Central memory CD4-positive, alpha-beta T cell (primary cell): ENCODE data around the gene PET117.
"Not testable (repeated sequence)": the region's sequence is repeated elsewhere in the genome, so short reads cannot be mapped to it uniquely, and the experiment has no call there.

ENCODE experiments used
- DNase-seq: peaks from one replicate; pipeline ENCODE4 v3.0.0; 2022

The PET117 gene

DNA sequence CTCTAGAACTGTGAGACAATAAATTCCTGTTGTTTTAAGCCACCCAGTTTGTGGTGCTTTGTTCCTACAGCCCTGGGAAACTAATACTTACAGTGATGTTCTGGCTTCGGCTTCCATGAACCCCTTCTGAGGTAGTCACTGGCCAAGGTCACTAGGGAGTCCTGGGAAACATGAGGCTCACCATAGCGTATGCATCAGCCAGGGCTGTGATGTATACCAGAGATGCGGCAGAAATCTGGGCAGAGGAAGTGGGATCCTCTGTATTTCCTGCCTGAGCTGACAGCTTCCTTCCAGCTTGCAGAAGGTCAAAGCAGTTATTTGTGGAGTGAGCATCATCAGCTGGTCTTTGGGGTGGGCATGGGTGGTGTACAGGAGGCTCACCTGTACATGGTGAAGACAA lies 27.9 kb downstream of the PET117 start:
- DNase-seq, result no peak

DNA sequence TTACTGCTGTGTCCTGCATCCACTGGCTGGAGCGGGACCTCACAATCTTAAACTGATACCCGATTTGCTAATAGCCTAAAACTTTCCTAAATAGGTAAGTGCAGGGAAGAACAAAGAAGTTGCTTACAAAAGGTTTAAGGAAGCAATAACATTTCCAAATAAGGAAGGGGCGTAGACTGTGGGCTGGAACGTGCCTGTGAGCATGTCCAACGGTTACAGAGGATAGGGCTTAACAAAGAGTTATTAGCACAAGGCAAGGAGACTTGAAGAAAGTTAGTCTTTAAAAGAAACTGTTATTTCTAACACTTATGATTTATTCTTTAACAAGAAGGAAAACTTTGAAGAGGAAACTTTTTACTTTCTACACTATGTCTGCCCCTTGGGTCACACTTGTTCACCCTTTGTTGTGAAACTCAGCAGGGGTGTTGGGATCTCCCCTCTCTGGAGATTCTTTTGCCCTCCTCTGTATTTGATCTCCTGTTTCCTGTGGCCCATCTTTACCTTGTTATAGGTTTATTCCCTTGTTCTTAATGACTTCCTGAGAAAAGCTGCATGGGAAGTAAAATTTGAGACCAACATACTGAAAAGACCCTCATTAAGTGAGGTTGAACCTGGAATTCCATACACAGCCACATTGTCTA lies 28.7 kb downstream of the PET117 start:
- no peak for DNase-seq

DNA sequence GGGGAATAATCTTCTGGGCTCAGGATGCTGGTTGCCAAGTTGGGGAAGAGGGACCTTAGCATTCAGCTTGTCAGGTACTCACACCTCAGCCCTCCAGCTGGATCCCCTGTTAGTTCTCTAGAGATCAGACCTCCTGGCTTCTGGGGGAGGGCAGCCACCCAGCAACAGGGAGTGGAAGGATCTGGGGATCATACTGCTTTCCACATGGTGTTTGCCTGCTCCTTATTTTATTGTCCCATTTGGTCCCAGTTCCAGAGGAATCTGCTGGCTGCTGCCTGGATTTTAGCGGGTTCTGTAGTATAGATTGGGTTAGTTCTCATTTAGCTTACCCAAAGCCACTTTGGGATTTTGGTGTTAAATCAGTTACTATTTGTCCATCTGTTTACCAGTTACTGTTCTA lies 29.3 kb downstream of the PET117 start:
- DNase-seq, result no peak

DNA sequence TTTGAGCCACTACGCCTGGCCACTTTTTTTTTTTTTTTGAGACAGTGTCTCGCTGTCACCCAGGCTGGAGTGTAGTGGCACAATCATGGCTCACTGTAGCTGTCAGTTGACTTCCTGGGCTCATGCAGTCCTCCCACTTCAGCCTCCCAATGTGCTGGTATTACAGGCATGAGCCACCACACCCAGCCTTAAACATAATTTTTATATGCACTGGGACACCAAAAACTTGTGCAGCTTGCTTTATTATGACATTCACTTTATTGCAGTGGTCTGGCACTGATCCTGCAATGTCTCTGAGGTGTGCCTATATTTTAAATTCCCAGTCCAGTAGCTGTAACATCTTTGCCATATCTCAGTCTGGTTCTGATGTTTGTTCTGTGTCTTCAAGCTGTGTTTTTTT lies 34.7 kb downstream of the PET117 start:
- no peak for DNase-seq

DNA sequence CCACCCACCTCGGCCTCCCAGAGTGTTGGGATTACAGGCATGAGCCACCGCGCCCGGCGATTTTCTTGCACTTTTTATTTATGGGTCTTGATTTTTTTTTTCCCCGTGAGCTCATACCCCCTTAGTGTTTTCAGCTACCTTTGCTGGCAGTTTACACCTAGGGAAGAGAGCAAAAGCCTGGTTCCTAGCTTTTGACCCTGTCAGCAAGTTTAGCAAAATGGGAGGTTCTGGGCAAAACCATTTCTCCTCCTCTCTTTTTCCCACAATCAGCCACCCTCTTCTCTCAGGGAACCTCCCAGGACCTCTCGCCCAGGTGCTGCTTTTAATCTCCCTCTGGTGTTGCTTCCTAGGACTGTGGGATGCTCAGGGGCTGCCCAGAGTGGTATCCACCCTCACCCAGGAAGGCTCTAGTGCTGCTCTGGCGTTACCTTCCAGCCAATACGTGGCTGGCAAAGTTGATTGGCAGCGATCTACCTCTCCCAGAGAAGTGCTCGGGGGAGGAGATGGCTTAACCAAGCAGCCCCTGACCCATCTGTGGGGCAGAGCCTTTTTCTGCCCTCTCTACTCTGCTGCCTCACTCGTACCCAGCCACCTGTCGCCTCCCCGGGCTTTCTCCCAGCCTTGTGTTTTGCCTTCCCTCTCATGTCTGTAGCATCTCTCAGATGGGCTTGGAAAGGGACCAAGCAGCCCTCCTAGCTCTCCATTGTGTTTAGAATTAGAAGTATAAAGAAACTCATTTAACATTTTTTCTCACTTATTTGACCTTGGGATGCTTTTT lies 37.4 kb downstream of the PET117 start:
- no peak for DNase-seq

DNA sequence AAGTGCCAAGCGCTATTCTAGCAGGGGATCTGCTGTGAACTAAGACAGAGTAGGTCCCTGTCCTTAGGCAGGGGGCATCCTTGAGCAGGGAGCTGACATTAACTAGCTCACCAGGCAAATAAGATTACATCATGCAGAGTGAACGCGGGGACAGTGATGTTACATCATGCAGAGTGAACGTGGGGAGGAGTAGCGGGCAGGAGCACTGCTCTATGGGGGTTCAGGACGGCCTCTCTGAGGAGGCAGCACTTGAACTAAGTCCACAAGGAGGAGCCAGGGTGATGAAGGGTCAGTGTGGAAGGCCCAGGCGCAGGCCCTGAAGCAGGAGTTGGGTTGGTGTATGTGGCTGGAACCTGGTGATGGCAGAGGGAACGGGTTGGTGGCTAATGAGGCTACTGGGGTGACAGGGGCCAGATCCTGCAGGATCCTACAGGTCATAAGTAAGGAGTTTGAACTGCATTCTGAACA lies 38.7 kb downstream of the PET117 start:
- no peak for DNase-seq

DNA sequence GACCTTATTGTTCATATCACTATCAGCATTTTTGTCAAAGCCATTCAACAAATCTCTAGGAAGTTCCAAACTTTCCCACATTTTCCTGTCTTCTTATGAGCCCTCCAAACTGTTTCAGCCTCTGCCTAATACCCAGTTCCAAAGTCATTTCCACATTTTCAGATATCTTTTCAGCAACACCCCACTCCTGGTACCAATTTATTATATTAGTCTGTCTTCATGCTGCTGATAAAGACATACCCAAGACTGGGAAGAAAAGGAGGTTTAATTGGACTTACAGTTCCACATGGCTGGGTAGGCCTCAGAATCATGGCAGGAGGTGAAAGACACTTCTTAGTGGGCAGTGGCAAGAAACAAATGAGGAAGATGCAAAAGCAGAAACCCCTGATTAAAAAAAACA lies 42.7 kb downstream of the PET117 start:
- DNase-seq, result not testable (repeated sequence)

DNA sequence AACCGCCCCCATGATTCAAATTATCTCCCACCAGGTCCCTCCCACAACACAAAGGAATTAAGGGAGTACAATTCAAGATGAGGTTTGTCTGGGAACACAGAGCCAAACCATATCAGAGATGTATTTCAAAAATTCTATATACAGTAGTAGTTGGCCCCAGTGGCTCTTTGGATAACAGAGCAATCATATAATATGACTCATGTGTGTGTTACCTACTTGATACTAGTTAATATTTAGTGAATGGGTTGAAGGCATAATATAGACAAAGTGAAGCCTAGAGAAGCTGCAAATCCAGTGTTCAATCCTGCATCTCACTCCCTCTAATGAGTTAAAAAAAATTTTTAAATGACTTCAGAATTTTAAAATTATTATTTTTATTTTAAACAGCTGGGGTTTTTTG lies 43.2 kb downstream of the PET117 start:
- no peak for DNase-seq

DNA sequence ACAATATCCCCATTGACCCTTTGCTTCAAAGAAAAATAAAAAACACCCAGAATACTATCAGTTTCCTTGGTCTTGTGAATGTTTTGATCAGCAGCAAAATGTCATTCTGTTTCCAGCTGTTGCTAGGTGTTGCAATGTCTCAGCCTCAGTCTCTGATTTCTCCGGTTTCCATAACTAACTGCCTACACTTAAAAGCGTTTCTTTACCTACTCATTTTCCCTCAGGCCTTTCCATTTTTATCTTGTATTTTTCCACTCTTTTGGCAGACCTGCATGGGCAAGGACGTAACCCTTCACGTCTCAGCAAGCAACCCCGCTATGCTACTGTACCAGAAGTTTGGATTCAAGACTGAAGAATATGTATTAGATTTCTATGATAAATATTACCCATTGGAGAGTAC lies 49.4 kb downstream of the PET117 start:
- DNase-seq, result no peak

DNA sequence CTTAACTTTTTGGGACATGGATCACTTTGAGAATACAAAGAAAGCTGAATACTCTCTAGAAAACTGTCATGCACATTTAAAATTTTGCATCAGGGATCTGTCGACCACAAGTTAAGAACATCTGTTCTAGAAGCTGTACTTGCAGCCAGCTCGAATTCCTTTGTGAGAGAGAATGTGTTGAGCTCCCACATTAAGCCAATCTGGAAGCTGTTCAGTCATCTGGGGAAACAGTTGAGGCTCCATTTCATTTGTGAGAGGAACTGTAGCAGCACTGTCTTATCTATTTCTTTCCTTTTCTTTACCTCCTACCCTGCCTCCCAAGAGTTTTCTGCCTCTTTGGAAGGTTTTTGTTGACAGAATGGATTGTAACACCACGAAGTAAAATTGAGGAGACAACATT lies 50.8 kb downstream of the PET117 start:
- no peak for DNase-seq

DNA sequence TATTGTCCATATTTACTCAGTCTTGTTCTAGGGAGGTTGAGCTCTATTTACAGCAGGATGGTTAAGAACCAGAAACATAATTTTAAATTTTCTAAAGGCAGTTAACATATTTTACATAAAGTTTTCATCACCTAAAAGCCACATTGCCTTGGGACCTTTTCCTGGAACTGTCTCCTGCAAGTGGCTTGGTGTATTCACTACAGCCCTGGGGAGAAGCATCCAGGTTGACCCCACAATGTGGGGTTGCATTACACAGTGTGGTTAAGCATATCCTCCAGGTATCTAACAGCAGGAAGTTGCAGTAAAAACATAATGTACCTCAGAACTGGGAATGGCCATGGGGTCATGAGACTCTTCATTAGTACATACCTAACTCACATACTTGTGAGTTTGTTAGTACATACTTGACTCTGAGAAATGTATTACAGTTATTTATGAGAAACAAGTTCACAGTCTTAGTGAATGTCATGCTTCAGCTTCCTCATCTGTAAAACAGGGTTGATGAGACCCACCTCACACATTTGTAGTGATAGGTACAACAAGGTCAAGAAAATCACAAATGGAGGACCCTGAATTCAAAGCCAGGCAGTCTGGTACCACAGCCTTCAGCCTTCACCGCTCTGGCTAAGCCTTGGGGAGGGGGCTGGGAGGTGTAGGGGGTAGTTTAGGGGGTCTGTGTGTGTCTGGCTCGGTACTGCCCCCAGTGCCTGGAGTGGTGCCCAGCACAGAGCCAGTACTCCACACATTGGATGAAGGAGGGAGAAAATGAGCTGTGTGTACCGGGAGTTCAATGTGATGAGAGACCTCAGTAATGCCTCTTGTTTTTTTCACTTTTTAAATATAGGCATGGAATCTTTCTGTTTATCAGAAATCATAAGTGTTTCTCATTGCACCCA lies 52.9 kb downstream of the PET117 start:
- DNase-seq, result no peak

DNA sequence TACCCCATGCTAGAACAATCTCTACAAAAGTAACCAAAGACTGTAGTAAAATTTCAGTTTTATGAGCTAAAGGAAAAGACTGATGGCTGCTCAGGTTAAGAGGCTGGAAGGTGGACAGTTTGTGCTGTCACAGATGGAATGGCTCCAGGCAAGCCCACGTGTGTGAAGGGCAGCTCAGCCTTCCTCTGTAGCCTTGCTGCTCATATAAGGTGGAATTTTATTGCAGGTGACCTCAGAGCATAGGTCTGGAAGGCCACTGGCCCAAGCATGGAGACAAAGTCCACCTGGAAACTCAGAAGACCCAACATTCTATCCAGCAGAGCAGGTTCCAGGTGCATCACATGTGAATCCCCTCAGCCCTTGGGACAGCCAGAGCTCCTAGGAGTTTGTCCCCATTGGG lies 53.6 kb downstream of the PET117 start:
- DNase-seq, result no peak
